ENCODE results near the gene TRDMT1. TPM values are rescaled to one million over a fixed set of nuclear protein-coding genes. Genes with fewer than 3 reads are reported as not detected.

The TRDMT1 gene
- total and polyA plus RNA-seq, 2 experiments from 2014 or later = 3.5 to 4.2 TPM

DNA sequence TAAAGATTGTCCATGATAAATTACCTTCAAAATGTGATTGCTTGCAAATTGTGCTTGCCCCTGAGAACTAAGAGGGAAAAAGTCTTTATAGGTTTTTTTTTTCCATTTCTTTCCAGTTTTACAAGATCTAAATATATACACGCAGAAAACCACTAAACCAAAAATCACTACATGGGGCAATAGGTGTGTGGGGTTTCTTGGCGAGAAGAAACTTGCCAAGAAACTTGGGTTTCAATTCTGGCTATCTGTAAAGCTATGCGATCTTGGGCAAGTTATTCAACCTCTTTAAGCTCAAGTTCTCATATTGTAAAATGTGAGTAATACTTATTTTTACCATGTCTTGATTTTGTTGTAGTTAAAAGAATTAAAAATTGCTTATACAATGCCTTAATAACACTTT lies 88.9 kb downstream of the TRDMT1 start:
- H3K27me3 ChIP-seq = no peaks in the 10 kb centered on the region
- no peaks in the 10 kb centered on the region for H3K9me2 ChIP-seq (replicated peaks; ENCODE audit: insufficient read depth)
- WGBS (ENCODE audit: low lambda C conversion rate, missing lambda C conversion rate) = 57% methylated on average over 3 of the region's 3 CpGs
- TF ChIP-seq, protein P1, sequence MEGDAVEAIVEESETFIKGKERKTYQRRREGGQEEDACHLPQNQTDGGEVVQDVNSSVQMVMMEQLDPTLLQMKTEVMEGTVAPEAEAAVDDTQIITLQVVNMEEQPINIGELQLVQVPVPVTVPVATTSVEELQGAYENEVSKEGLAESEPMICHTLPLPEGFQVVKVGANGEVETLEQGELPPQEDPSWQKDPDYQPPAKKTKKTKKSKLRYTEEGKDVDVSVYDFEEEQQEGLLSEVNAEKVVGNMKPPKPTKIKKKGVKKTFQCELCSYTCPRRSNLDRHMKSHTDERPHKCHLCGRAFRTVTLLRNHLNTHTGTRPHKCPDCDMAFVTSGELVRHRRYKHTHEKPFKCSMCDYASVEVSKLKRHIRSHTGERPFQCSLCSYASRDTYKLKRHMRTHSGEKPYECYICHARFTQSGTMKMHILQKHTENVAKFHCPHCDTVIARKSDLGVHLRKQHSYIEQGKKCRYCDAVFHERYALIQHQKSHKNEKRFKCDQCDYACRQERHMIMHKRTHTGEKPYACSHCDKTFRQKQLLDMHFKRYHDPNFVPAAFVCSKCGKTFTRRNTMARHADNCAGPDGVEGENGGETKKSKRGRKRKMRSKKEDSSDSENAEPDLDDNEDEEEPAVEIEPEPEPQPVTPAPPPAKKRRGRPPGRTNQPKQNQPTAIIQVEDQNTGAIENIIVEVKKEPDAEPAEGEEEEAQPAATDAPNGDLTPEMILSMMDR (IDR thresholded peaks at IDR 0.05; ENCODE audit: poor library complexity) = no peak
- TF ChIP-seq EZH2 (IDR thresholded peaks at IDR 0.05; ENCODE audit: borderline replicate concordance) = no peak
- no peak for TF ChIP-seq EZH2phosphoT487 (IDR thresholded peaks at IDR 0.05; ENCODE audit: low read depth, severe bottlenecking, unreplicated experiment)
- H4K20me1 ChIP-seq (ENCODE audit: insufficient read depth, poor library complexity, severe bottlenecking) = no peaks in the 10 kb centered on the region
- H3K27ac ChIP-seq = no peak overlapping the region
- no peaks in the 10 kb centered on the region for H3K4me1 ChIP-seq (ENCODE audit: insufficient read depth)
- H3K36me3 ChIP-seq (replicated peaks; ENCODE audit: insufficient read depth, low read depth) = no peaks in the 10 kb centered on the region
- H3K4me2 ChIP-seq = no peak overlapping the region
- no peaks in the 10 kb centered on the region for H3K79me2 ChIP-seq
- H3K9me3 ChIP-seq (ENCODE audit: low read depth) = no peaks in the 10 kb centered on the region
- DNase-seq (ENCODE audit: low spot score) = no peak
- no peak overlapping the region for H3K4me3 ChIP-seq
- H2AFZ ChIP-seq = no peak overlapping the region

DNA sequence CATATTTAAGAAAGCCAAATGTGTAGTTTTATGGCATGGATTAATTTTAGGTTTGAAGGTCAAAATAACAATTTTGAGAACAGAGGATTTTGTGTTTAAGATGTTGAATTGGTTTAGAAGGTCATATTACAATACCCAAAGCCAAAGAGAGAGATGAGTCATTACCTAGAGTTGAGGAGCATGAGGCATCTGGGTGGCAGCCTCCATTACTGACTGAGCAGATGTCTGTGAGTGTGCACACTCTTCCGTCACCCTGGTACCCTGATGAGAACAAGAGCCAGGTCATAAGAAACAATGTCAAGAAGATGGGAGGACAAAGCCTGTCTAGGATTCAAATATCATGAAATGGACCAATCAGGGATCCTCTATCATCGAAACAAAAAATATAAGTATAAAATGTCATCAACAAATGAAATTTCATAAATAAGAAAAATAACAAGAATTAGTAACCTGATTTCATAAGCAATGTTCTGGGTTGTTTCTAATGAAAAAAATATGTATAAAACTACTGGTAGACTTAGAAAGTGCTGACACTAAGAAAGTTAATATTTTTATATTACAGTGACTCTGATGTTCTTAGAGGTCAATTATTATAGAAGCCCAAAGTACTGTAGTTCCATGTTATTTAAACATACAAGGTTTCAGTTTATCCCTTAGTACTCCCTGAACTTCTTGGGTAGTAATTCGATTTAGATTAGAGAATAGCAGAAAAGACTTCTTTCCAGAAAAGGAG lies 91.8 kb downstream of the TRDMT1 start:
- H3K4me3 ChIP-seq = no peak overlapping the region
- no peaks in the 10 kb centered on the region for H3K9me3 ChIP-seq (ENCODE audit: low read depth)
- H3K79me2 ChIP-seq = no peaks in the 10 kb centered on the region
- no peaks in the 10 kb centered on the region for H4K20me1 ChIP-seq (ENCODE audit: insufficient read depth, poor library complexity, severe bottlenecking)
- H3K4me1 ChIP-seq (ENCODE audit: insufficient read depth) = no peaks in the 10 kb centered on the region
- TF ChIP-seq EZH2phosphoT487 (IDR thresholded peaks at IDR 0.05; ENCODE audit: low read depth, severe bottlenecking, unreplicated experiment) (no peak), EZH2 (IDR thresholded peaks at IDR 0.05; ENCODE audit: borderline replicate concordance) (no peak)
- TF ChIP-seq, protein P1 (IDR thresholded peaks at IDR 0.05; ENCODE audit: poor library complexity) = no peak
- no peak overlapping the region for H2AFZ ChIP-seq
- DNase-seq (ENCODE audit: low spot score) = no peak
- H3K4me2 ChIP-seq = no peak overlapping the region
- no peak overlapping the region for H3K27ac ChIP-seq
- 92% methylated on average over 3 of the region's 3 CpGs for WGBS (ENCODE audit: low lambda C conversion rate, missing lambda C conversion rate)
- no peaks in the 10 kb centered on the region for H3K9me2 ChIP-seq (replicated peaks; ENCODE audit: insufficient read depth)
- H3K36me3 ChIP-seq (replicated peaks; ENCODE audit: insufficient read depth, low read depth) = no peaks in the 10 kb centered on the region
- H3K27me3 ChIP-seq = no peaks in the 10 kb centered on the region

DNA sequence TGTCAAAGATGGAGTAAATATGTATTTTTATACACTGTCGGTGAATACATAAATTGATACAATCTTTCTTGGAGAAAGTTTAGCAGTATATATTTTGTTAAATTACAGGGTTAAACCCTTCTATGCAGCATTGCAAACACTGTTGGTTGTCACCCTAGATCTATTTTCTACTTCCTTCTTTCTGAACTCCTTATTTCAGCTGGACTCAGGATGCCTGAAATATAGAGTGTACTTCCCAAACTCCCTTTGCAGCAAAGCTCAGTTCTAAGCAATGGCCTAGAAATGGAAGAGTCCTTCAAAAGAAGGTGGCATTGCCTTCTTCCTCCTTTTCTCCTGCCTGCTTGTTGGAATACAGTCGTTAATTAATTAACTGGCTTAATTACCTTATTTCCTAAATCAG lies 92.4 kb downstream of the TRDMT1 start:
- H3K27ac ChIP-seq = no peak overlapping the region
- H4K20me1 ChIP-seq (ENCODE audit: insufficient read depth, poor library complexity, severe bottlenecking) = no peaks in the 10 kb centered on the region
- DNase-seq (ENCODE audit: low spot score) = no peak
- TF ChIP-seq EZH2phosphoT487 (IDR thresholded peaks at IDR 0.05; ENCODE audit: low read depth, severe bottlenecking, unreplicated experiment) = no peak
- TF ChIP-seq, protein P1 (IDR thresholded peaks at IDR 0.05; ENCODE audit: poor library complexity) = no peak
- TF ChIP-seq EZH2 (IDR thresholded peaks at IDR 0.05; ENCODE audit: borderline replicate concordance) = no peak
- no peaks in the 10 kb centered on the region for H3K79me2 ChIP-seq
- no peak overlapping the region for H3K4me2 ChIP-seq
- H3K9me3 ChIP-seq (ENCODE audit: low read depth) = no peaks in the 10 kb centered on the region
- no peaks in the 10 kb centered on the region for H3K36me3 ChIP-seq (replicated peaks; ENCODE audit: insufficient read depth, low read depth)
- H3K4me1 ChIP-seq (ENCODE audit: insufficient read depth) = no peaks in the 10 kb centered on the region
- no peak overlapping the region for H3K4me3 ChIP-seq
- WGBS (ENCODE audit: low lambda C conversion rate, missing lambda C conversion rate) = 98% methylated on average over 2 of the region's 2 CpGs
- no peak overlapping the region for H2AFZ ChIP-seq
- no peaks in the 10 kb centered on the region for H3K9me2 ChIP-seq (replicated peaks; ENCODE audit: insufficient read depth)
- no peaks in the 10 kb centered on the region for H3K27me3 ChIP-seq
